Body of pancreas (tissue), 4 donors: ENCODE results near the gene TTLL5.

Experiments
- POLR2A ChIP-seq, 3 donors: fragments of 450-650 bp; IDR thresholded peaks; one replicate each; pipeline ENCODE4 v1.6.1; 2016; ENCODE audit warnings: antibody characterized with exemption in 3 of 3, mild to moderate bottlenecking in 2 of 3
- TF ChIP-seq, protein P1 (sequence below), 7 experiments: fragments of 450-650 bp in 4 of 7; fragments of 200-600 bp in 3 of 7; sonication (generic) in 3 of 7; IDR thresholded peaks; one replicate each; pipeline ENCODE4 v1.5.1; 2016 to 2019; ENCODE audit warnings: antibody characterized with exemption in 7 of 7

GRCh38 chr14:75910048-75910447 lies 249.0 kb downstream of the TTLL5 start:
- TF ChIP-seq POLR2A (IDR thresholded peaks at IDR 0.05): no peak
- TF ChIP-seq, protein P1, sequence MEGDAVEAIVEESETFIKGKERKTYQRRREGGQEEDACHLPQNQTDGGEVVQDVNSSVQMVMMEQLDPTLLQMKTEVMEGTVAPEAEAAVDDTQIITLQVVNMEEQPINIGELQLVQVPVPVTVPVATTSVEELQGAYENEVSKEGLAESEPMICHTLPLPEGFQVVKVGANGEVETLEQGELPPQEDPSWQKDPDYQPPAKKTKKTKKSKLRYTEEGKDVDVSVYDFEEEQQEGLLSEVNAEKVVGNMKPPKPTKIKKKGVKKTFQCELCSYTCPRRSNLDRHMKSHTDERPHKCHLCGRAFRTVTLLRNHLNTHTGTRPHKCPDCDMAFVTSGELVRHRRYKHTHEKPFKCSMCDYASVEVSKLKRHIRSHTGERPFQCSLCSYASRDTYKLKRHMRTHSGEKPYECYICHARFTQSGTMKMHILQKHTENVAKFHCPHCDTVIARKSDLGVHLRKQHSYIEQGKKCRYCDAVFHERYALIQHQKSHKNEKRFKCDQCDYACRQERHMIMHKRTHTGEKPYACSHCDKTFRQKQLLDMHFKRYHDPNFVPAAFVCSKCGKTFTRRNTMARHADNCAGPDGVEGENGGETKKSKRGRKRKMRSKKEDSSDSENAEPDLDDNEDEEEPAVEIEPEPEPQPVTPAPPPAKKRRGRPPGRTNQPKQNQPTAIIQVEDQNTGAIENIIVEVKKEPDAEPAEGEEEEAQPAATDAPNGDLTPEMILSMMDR (IDR thresholded peaks at IDR 0.05): no peak
